Vagina (tissue), 2 donors: ENCODE measurements around the gene CDHR3.

Experiments used
- POLR2A ChIP-seq, 2 donors: fragments of 450-650 bp; IDR thresholded peaks; one replicate each; pipeline ENCODE4 v1.6.1; 2017; ENCODE audit warnings: antibody characterized with exemption in 2 of 2, mild to moderate bottlenecking in 2 of 2, moderate library complexity in 2 of 2
- POLR2AphosphoS5 ChIP-seq, 2 donors: sonication (generic); formaldehyde crosslinking; IDR thresholded peaks; one replicate each; pipeline ENCODE4 v1.9.0; 2017; ENCODE audit warnings: antibody characterized with exemption in 2 of 2, mild to moderate bottlenecking in 2 of 2, low read depth in 1 of 2; ENCODE audit not compliant: insufficient read depth in 1 of 2
- TF ChIP-seq, protein P1 (sequence below), 3 experiments: fragments of 450-650 bp in 2 of 3; fragments of 200-600 bp in 1 of 3; sonication (generic) in 1 of 3; IDR thresholded peaks; one replicate each; pipeline ENCODE4 v1.5.1; 2017 to 2019; ENCODE audit warnings: antibody characterized with exemption in 3 of 3, mild to moderate bottlenecking in 2 of 3, moderate library complexity in 2 of 3

DNA sequence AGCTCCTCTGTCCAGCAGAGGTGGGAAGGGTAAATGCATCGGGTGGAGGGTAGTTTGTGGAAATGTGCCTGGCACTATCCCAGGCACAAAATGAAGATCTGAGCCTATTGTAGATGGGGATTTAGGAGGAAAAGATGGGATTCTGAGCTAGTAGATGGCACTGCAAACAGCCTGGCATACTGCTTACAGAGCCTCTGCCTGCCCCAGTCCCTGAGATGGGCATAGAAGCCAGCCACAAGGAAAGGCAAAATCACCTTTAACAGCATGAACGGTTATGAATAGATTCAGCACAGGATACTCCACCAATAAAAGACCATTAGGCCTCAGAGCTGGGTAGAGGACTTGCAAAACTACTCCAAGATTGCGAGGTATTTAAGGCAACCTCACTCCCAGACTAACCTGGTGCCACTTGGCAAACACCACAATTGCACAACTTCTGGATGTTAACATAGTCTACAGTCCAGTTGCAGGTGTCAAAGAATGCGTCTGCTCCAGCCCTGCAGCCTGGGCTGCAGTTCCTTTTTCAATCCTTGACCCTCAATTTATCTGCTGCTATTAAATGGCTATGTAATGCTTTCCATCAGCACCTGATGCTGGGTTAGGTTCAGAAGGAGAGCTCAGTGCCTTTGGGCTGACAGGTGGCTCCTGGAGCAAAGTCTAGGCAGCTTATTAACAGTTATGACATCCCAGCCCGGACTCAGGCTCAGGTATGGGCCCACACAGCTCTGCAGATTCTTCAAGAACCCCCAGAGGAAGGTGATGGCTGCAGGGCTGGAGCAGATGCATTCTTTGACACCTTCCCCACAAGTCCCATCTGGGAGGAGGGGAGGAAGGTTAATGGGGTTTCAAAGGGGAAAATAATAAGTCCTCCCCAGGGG, 34.0 kb downstream of the CDHR3 start:
- TF ChIP-seq, protein P1, sequence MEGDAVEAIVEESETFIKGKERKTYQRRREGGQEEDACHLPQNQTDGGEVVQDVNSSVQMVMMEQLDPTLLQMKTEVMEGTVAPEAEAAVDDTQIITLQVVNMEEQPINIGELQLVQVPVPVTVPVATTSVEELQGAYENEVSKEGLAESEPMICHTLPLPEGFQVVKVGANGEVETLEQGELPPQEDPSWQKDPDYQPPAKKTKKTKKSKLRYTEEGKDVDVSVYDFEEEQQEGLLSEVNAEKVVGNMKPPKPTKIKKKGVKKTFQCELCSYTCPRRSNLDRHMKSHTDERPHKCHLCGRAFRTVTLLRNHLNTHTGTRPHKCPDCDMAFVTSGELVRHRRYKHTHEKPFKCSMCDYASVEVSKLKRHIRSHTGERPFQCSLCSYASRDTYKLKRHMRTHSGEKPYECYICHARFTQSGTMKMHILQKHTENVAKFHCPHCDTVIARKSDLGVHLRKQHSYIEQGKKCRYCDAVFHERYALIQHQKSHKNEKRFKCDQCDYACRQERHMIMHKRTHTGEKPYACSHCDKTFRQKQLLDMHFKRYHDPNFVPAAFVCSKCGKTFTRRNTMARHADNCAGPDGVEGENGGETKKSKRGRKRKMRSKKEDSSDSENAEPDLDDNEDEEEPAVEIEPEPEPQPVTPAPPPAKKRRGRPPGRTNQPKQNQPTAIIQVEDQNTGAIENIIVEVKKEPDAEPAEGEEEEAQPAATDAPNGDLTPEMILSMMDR (IDR thresholded peaks at IDR 0.05) = no peak
- TF ChIP-seq POLR2A (IDR thresholded peaks at IDR 0.05) (no peak), POLR2AphosphoS5 (IDR thresholded peaks at IDR 0.05; ENCODE audit: insufficient read depth in 1 of 2, low read depth in 1 of 2) (no peak)
